ENCODE data around the gene ERICH4.
A peak's percentile ranks its signal among the peaks of the same experiment; 100 is the strongest.

The ERICH4 gene

GRCh38 chr19:41399525-41399924, 43.4 kb upstream of the ERICH4 start:
- no peak overlapping the region for H3K27ac ChIP-seq

GRCh38 chr19:41401483-41401882, 41.5 kb upstream of the ERICH4 start:
- H3K27ac ChIP-seq = no peak overlapping the region
- no peak for TF ChIP-seq ZFX (IDR thresholded peaks at IDR 0.05)
- TF ChIP-seq CTCF (conservative IDR thresholded peaks at IDR 0.05) = no peak

More at GRCh38 chr19:41399525-41399924, 43.4 kb upstream of the ERICH4 start:
- TF ChIP-seq CTCF (conservative IDR thresholded peaks at IDR 0.05) (no peak), ZFX (IDR thresholded peaks at IDR 0.05) (no peak)

GRCh38 chr19:41402010-41402409, 40.9 kb upstream of the ERICH4 start:
- TF ChIP-seq CTCF (conservative IDR thresholded peaks at IDR 0.05) (no peak), ZFX (IDR thresholded peaks at IDR 0.05) (no peak)
- H3K27ac ChIP-seq = no peak overlapping the region

GRCh38 chr19:41403181-41403970, 39.6 kb upstream of the ERICH4 start:
- no peak for TF ChIP-seq CTCF (conservative IDR thresholded peaks at IDR 0.05)
- no peak for TF ChIP-seq ZFX (IDR thresholded peaks at IDR 0.05)
- H3K27ac ChIP-seq = no peak overlapping the region

- TF ChIP-seq ZFX (IDR thresholded peaks at IDR 0.05) = no peak
- no peak for TF ChIP-seq CTCF (conservative IDR thresholded peaks at IDR 0.05)
- no peak overlapping the region for H3K27ac ChIP-seq
Measured at GRCh38 chr19:41405776-41406175, 37.2 kb upstream of the ERICH4 start.

- H3K27ac ChIP-seq = no peak overlapping the region
- TF ChIP-seq CTCF (conservative IDR thresholded peaks at IDR 0.05) (no peak), ZFX (IDR thresholded peaks at IDR 0.05) (no peak)
Measured at GRCh38 chr19:41407271-41407670, 35.7 kb upstream of the ERICH4 start.

GRCh38 chr19:41408256-41408655, 34.7 kb upstream of the ERICH4 start:
- TF ChIP-seq CTCF (conservative IDR thresholded peaks at IDR 0.05) = no peak
- TF ChIP-seq ZFX (IDR thresholded peaks at IDR 0.05) = no peak
- H3K27ac ChIP-seq = no peak overlapping the region

- H3K27ac ChIP-seq = peak overlapping the region; percentile 38
Measured at GRCh38 chr19:41408846-41409245, 34.1 kb upstream of the ERICH4 start.
